Bronchial epithelial cell (primary cell): ENCODE results near the gene NDST3. TPM values are rescaled to one million over a fixed set of nuclear protein-coding genes. Genes with fewer than 3 reads are reported as not detected.

ENCODE experiments used
- DNase-seq: peaks from one replicate; pipeline ENCODE4 v3.0.0-alpha.2; 2010; ENCODE audit warnings: low read depth
- FAIRE-seq: peaks from 2 replicates; lab custom pipeline; 2011; peaks lifted over from hg19 to GRCh38; lab: Jason Lieb, UNC
- H3K27me3 ChIP-seq: 2 replicates; pipeline ENCODE4 v1.5.1; 2011; ENCODE audit warnings: low read length; ENCODE audit not compliant: control insufficient read depth, insufficient read depth
- H3K36me3 ChIP-seq: 2 replicates; pipeline ENCODE4 v1.5.1; 2011; ENCODE audit warnings: low read length; ENCODE audit not compliant: control insufficient read depth, insufficient read depth
- H3K4me3 ChIP-seq: 2 replicates; pipeline ENCODE4 v1.5.1; 2011; ENCODE audit warnings: mild to moderate bottlenecking, low read depth, low read length, control low read depth
- CTCF ChIP-seq: IDR thresholded peaks from 2 replicates; pipeline ENCODE4 v1.5.1; 2011; ENCODE audit warnings: mild to moderate bottlenecking, moderate library complexity, low read length, control low read depth, inconsistent platforms; ENCODE audit not compliant: insufficient read depth, severe bottlenecking
- total RNA-seq: library from RNA; depleted of rRNA; stranded (reverse); fragments of >200 nt; gene quantifications from 2 replicates; pipeline ENCODE4 v1.2.1, GENCODE V29; 2014

NDST3 gene
- total RNA-seq, 1 donor from 2014 or later: not detected

GRCh38 chr4:118273642-118274041 is 239.4 kb downstream of the NDST3 start:
- TF ChIP-seq CTCF: no peak
- no peaks in the 10 kb centered on the region for H3K27me3 ChIP-seq
- H3K36me3 ChIP-seq: no peaks in the 10 kb centered on the region
- DNase-seq (no peak), FAIRE-seq (peak; percentile 18)
- H3K4me3 ChIP-seq: no peak overlapping the region

- no peak for TF ChIP-seq CTCF
- H3K27me3 ChIP-seq: no peaks in the 10 kb centered on the region
- H3K4me3 ChIP-seq: no peak overlapping the region
- no peak for DNase-seq
- no peak for FAIRE-seq
- peaks cover 10% of the 10 kb centered on the region for H3K36me3 ChIP-seq
These were observed 242.3 kb downstream of the NDST3 start for GRCh38 chr4:118276580-118276979.

GRCh38 chr4:118277243-118277642 is 243.0 kb downstream of the NDST3 start:
- Histone ChIP-seq H3K36me3 (peaks cover 10% of the 10 kb centered on the region), H3K27me3 (no peaks in the 10 kb centered on the region), H3K4me3 (no peak overlapping the region)
- FAIRE-seq (no peak), DNase-seq (no peak)
- no peak for TF ChIP-seq CTCF

- FAIRE-seq: no peak
- Histone ChIP-seq H3K4me3 (peak overlapping the region; percentile 87), H3K36me3 (peaks cover 10% of the 10 kb centered on the region), H3K27me3 (no peaks in the 10 kb centered on the region)
- TF ChIP-seq CTCF: no peak
- peak; percentile 89 for DNase-seq
These were observed 244.4 kb downstream of the NDST3 start for GRCh38 chr4:118278473-118279274.

- no peak for DNase-seq
- FAIRE-seq: no peak
- H3K27me3 ChIP-seq: no peaks in the 10 kb centered on the region
- H3K4me3 ChIP-seq: peak overlapping the region; percentile 87
- H3K36me3 ChIP-seq: peaks cover 10% of the 10 kb centered on the region
- no peak for TF ChIP-seq CTCF
These were observed 245.0 kb downstream of the NDST3 start for GRCh38 chr4:118279328-118279727.
